ENCODE measurements around the gene SLC22A16.

Gene SLC22A16

DNA sequence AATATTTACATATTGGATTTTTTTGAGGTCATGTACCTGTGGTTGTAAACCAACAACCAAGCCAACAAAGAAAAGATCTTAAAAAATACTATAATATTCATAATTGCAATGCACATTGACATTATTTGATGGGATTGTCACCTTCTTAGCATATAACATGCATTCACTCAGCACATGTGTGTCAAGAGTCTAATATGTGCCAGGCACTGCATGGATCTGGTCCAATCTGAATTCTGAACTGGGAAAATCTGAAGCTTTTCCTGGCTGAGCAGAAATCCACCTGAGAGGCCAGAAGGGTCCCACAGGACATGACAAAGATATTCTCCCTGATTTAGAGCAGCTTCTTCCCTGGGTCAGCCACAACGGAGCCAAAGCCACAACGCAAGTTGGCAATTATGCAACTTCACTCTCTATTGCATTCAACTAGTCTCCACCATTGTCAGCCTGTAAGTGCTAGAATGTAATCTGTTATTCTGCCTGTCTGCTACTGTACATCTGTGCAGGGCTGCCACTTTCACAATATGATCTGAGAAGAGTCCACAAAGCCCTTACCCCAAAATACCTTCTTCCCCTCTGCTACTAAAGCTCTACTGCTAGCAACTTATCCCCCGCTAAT is 44.0 kb downstream of the SLC22A16 start:
- Histone ChIP-seq H3K4me3 (no peak overlapping the region), H3K27ac (no peak overlapping the region)
- TF ChIP-seq, protein P1, sequence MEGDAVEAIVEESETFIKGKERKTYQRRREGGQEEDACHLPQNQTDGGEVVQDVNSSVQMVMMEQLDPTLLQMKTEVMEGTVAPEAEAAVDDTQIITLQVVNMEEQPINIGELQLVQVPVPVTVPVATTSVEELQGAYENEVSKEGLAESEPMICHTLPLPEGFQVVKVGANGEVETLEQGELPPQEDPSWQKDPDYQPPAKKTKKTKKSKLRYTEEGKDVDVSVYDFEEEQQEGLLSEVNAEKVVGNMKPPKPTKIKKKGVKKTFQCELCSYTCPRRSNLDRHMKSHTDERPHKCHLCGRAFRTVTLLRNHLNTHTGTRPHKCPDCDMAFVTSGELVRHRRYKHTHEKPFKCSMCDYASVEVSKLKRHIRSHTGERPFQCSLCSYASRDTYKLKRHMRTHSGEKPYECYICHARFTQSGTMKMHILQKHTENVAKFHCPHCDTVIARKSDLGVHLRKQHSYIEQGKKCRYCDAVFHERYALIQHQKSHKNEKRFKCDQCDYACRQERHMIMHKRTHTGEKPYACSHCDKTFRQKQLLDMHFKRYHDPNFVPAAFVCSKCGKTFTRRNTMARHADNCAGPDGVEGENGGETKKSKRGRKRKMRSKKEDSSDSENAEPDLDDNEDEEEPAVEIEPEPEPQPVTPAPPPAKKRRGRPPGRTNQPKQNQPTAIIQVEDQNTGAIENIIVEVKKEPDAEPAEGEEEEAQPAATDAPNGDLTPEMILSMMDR (IDR thresholded peaks at IDR 0.05): no peak
- DNase-seq (ENCODE audit: low spot score): no peak

DNA sequence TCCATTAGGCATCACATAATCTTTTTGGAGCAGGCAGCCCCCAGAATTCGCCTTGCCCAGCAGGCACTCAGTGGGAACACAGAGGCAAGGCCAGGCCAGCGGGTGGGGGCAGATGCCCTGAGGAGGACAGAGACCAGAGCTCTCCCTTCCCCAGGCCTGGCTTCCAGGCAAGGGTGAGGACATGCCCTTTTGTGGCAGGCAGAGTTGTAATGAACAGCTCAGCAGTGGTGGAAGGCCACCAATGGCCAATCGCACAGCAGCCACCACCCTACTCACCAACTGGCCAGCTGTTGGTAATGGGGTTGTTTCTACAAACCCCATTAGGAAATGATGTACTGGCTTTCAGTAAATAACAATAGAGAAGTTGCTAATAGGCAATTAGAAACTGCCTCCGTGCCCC is 45.7 kb downstream of the SLC22A16 start:
- DNase-seq (ENCODE audit: low spot score): no peak
- Histone ChIP-seq H3K27ac (no peak overlapping the region), H3K4me3 (no peak overlapping the region)
- TF ChIP-seq, protein P1 (IDR thresholded peaks at IDR 0.05): no peak

DNA sequence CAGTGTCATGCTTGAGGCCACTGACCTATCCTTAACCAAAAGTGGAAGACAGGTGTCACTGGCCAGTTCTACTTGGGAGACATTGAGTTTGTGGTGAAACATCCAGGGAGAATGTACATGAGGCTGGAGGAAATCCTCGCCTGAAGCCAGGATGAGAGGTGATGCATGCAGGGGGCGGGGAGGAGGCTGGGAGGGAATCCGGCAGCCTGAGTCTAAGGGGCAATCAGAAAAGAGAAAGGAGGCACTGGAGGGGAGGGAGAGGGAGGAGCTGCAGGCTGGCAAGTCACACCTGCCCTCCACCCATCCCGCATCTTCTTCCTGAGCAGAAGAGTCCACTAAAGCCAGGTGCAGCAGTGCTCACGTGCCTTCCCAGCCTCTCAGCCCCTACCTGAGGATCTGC is 46.2 kb downstream of the SLC22A16 start:
- TF ChIP-seq, protein P1 (IDR thresholded peaks at IDR 0.05): no peak
- H3K4me3 ChIP-seq: no peak overlapping the region
- no peak overlapping the region for H3K27ac ChIP-seq
- no peak for DNase-seq (ENCODE audit: low spot score)

DNA sequence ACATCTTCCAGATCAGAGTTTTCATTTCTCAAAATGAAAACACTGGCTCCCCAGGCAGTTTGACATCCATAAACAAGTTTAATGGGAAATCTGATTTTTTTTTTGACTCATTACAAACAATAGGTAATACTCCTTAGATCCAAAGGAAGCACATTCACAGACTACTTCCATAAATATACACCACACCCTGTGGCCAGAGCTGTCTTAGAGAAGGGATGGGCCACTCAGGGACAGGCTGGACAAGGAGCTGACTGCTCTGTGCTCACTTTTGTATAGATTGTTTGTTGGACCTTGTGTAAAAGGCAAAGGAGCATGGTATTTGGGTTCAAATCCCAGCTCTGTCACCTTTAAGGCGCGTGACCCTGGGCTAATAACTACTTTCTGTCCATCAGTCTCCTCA is 48.3 kb downstream of the SLC22A16 start:
- DNase-seq (ENCODE audit: low spot score): no peak
- TF ChIP-seq, protein P1 (IDR thresholded peaks at IDR 0.05): no peak
- Histone ChIP-seq H3K4me3 (no peak overlapping the region), H3K27ac (no peak overlapping the region)

DNA sequence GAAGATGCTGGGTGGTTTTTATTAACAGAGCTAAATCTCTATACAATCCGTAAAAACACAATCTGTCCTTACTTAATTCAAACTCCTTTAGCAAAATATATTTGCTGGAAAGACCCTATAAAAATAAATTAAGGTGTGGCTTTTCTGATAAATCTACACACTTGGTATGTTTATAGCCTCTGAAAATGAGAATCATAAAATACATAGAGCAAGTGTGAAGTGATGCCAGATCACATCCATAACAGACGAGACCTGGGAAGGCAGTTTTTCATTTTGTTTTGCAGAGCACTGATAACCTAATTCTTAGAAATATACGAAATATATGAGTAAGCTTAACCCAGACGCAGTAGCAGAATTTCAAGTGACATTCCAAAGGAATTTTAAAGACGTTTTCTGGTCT is 50.6 kb downstream of the SLC22A16 start:
- TF ChIP-seq, protein P1 (IDR thresholded peaks at IDR 0.05): no peak
- Histone ChIP-seq H3K4me3 (no peak overlapping the region), H3K27ac (no peak overlapping the region)
- DNase-seq (ENCODE audit: low spot score): no peak

DNA sequence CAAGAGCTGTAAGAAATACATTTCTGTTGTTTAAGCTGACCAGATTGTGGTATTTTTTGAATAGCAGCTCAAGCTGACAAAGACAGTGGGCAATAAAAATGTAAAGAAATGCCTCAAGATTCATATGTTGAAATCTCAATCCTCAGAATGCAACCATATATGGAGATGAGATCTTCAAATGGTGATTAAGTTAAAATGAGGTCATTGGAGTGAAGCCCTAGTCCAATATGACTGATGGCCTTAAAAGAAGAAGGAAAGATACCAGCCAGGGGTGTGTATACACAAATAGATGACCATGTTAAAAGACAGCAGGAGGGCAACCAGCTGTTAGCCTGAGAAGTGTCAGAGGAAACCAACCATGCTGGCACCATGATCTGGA is 54.0 kb downstream of the SLC22A16 start:
- H3K27ac ChIP-seq: no peak overlapping the region
- DNase-seq (ENCODE audit: low spot score): no peak
- TF ChIP-seq, protein P1 (IDR thresholded peaks at IDR 0.05): no peak
- H3K4me3 ChIP-seq: no peak overlapping the region

DNA sequence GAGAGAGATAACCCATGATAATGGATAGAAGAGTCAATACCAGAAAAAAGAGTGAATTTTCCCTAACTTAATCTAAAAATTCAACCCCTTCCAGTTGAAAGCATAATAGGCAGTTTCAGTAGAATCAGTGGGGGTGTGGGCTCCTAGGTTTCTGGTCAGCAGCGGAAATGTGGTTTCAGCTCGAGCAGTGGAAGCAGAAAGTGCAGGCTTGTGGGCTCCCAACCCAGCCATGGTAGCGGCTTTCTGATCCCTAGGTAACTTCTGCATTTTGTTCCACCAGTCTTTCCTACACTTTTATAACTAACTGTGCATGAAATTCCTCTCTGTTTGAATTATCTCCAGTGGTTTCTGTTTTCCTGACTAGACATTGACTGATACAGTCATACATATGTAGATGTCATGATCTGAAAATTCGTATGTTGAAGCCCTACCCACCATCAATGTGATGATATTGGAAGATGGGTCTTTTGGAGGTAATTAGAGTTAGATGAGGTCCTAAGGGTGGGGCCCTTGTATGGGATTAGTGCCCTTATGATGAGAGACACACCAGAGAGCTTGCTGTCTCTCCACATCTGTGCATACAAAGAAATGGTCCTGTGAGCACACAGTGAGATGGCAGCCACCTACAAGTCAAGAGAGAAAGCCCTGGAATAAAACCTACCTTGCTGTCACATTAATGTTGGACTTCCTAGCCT is 54.5 kb downstream of the SLC22A16 start:
- no peak overlapping the region for H3K27ac ChIP-seq
- DNase-seq (ENCODE audit: low spot score): no peak
- H3K4me3 ChIP-seq: no peak overlapping the region

More for the DNA sequence above, 54.5 kb downstream of the SLC22A16 start:
- TF ChIP-seq, protein P1 (IDR thresholded peaks at IDR 0.05): no peak
